Activated CD4-positive, CD25-positive, alpha-beta regulatory T cell (primary cell): Measurements from ENCODE around the gene CYP27B1.
"Not testable (repeated sequence)": the region's sequence is repeated elsewhere in the genome, so short reads cannot be mapped to it uniquely, and the experiment has no call there.

Experiments used
- DNase-seq, 4 experiments: peaks; one replicate each; lab custom pipeline; 2025; lab: John Stamatoyannopoulos, UW

CYP27B1 gene

DNA sequence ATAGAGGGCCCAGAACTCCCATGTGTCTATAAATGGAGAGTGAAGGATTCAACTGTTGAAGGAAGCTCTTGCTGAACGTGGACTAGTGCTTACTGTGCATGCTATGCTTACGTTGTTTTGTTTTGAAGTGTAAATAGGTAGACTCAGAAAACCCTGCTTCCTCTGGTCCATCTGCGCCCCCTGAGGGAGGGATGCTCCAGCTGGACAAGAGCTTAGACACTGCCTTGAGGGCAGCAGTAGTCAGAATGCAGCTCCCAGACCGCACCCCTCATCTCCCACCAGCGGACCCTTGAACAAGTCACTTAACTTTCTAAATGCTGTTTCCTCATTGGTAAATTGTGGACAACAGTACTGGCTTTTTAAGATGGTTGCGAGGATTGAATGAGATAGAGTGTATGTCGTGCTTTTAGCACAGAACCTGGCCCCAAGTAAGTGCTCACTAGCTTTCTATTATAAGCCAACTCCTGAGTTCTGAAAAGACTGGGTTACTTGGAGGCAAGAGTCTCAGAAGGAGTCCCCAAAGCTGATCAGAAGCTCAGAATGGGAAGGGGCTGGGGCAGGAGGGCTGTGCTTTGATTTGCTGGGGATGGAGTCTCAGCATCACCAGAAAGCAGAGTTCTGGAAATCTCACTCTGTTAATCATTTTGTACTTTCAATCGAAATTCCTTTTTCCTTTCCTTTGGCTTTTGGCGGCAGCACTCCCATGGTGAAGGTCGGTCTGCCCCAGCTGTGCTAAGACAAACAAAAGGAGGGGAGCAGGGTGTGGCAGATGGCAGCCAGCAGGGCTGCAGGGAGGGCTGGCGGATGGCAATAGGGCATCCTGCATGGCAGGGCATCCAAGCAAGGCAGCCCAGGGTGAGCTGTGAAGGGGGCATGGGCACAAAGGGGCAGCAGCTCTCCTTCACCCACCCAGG lies 43.9 kb downstream of the CYP27B1 start:
- no peak for DNase-seq

DNA sequence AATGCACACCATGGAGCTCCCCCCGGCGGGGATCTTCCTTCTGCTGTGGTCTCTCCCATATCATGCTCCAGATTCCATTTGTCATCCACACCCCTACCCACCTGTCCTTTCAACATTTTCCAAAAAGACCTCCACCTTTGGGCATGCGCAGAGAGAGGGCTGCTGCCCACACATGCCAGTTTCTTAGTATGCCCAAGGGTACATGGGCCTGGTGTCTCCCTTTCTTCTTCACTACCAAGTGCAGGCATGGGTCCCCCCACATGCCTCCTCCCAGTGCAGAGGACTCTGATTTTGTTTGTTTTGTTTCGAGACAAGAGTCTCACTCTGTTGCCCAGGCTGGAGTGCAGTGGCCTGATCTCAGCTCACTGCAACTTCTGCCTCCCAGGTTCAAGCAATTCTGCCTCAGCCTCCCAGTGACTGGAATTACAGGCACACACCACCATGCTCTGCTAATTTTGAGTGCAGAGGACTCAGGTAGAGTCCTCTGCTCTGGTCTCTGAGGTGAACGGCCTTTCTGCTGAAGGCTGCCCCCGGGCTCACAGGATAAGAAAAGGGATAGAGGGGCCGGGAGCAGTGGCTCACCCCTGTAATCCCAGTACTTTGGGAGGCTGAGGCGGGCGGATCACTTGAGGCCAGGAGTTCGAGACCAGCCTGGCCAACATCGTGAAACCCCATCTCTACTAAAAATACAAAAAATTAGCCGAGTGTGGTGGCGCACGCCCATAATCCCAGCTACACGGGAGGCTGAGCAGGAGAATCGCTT lies 44.9 kb downstream of the CYP27B1 start:
- not testable (repeated sequence) for DNase-seq

DNA sequence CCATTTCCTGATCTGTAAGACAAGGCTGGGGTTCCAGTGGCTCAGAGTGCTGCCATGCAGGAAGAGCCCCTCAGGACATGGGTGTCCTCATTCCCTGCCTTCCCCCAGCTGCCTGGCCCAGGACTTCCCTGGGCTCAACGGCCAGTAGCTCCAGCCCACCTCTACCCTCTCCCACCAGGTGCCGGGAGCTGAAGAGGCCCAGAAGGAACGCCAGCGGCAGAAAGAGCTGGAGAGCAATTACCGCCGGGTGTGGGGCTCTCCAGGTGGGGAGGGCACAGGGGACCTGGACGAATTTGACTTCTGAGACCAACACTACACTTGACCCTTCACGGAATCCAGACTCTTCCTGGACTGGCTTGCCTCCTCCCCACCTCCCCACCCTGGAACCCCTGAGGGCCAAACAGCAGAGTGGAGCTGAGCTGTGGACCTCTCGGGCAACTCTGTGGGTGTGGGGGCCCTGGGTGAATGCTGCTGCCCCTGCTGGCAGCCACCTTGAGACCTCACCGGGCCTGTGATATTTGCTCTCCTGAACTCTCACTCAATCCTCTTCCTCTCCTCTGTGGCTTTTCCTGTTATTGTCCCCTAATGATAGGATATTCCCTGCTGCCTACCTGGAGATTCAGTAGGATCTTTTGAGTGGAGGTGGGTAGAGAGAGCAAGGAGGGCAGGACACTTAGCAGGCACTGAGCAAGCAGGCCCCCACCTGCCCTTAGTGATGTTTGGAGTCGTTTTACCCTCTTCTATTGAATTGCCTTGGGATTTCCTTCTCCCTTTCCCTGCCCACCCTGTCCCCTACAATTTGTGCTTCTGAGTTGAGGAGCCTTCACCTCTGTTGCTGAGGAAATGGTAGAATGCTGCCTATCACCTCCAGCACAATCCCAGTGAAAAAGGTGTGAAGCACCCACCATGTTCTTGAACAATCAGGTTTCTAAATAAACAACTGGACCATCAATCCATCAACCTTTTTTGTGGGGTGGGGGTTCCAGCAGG lies 46.0 kb downstream of the CYP27B1 start:
- DNase-seq = no peak

DNA sequence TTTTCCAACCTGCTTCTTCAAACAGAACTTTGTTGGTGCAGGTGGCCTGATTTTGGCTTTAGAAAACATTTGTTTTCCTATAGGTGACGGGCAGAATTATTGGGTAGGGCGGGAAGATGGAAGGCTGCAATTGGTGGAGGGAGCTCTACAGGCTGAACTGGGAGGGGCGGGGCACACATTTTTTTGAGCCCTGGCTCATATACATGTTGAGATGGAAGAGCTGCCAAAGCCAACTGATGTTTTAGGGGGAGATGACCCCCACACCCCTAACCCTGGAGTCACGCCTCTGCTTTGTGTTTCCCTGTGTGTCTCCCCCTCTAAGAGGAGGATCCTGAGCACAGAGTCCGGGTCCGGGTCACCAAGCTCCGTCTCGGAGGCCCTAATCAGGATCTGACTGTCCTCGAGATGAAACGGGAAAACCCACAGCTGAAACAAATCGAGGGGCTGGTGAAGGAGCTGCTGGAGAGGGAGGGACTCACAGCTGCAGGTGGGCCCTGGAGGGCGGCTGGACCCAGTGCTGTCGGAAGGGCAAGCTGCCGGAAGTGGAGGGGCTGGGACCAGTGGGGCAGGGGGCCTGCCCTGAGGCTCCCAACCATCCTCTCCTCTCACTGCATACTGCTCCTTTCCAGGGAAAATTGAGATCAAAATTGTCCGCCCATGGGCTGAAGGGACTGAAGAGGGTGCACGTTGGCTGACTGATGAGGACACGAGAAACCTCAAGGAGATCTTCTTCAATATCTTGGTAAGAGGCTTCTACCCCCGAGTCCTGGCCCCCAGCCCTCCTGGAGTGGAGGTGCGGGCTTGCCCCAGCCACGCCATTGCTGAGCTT lies 46.9 kb downstream of the CYP27B1 start:
- DNase-seq = no peak

DNA sequence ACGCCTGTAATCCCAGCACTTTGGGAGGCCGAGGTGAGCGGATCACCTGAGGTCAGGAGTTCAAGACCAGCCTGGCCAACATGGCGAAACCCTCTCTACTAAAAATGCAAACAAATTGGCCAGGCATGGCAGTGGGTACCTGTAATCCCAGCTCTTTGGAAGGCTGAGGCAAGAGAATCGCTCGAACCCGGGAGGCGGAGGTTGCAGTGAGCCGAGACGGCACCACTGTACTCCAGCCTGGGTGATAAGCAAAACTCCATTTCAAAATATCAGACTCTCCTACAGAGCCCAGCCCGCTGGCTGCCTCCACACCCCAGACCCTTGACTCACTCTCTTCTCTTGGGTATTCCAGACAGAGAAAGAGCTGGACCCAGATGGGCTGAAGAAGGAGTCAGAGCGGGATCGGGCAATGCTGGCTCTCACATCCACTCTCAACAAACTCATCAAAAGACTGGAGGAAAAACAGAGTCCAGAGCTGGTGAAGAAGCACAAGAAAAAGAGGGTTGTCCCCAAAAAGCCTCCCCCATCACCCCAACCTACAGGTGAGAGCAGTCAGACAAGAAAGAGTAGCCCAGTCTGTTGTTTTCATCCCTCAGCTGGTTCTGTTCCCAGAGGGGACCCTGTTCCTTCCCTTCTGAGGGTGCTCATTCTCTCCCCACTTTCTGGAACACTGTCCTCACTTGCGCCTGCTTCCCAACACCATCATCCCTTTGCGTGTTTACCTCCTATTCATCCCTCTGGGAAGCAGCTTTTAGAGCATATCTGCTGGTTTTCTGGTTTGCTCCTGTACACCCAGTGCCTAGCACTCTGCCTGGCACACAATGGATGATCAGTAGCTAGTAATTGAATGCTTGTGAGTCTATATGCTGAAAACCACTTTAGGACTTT lies 48.0 kb downstream of the CYP27B1 start:
- no peak for DNase-seq

DNA sequence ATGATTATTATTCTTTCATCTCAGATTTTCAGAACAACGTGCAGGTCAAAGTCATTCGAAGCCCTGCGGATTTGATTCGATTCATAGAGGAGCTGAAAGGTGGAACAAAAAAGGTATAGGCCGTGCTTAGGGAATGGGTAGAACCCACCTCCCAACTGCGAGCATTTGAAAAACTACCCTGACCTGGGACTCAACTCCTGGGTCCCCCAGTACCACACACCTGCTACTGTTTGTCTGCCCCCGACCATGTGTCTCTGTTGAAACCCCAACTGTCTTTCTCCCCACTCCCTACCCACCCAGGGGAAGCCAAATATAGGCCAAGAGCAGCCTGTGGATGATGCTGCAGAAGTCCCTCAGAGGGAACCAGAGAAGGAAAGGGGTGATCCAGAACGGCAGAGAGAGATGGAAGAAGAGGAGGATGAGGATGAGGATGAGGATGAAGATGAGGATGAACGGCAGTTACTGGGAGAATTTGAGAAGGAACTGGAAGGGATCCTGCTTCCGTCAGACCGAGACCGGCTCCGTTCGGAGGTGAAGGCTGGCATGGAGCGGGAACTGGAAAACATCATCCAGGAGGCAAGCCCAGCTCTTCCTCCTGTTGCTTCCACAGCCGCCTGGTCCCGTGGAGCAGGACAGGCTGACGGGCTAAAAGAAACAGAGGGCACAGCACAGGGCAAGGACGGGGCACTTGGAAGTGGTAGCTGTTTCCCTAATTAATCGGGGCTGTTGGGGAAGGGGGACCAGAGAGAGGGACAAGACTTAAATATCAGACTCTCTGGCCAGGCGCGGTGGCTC lies 48.8 kb downstream of the CYP27B1 start:
- DNase-seq = no peak

DNA sequence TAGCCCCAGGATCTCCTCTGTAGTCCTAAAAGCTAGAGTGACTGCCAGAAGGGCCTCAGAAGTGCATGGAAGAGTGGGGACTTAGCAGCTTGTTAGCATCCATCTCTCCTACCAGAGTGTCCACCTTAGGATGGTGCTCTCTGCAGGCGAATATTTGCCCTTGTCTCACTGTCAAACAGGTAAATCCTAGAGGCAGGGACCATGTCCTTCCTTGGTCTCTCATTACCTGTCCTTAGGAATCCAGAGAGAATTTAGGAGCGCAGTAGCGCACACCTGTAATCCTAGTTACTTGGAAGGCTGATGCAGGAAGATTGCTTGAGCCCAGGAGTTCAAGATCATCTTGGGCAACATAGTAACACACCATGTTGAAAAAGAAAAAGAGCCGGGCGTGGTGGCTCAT lies 49.7 kb downstream of the CYP27B1 start:
- no peak for DNase-seq

DNA sequence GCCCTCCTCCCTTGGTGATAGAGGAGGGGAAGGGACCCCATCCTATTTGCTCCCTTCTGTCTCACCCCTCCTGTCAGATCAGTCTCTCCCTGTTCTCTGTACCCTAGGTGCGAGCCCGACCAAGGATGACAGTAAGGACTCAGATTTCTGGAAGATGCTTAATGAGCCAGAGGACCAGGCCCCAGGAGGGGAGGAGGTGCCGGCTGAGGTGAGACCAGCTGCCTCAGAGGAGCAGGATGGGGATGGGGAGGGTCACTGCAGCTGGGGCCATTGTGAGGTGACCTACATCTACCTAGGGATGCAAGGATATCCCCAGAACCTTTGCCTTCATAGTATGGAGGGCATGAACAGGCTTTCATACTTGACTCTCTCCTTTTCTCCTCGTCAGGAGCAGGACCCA lies 50.6 kb downstream of the CYP27B1 start:
- no peak for DNase-seq

DNA sequence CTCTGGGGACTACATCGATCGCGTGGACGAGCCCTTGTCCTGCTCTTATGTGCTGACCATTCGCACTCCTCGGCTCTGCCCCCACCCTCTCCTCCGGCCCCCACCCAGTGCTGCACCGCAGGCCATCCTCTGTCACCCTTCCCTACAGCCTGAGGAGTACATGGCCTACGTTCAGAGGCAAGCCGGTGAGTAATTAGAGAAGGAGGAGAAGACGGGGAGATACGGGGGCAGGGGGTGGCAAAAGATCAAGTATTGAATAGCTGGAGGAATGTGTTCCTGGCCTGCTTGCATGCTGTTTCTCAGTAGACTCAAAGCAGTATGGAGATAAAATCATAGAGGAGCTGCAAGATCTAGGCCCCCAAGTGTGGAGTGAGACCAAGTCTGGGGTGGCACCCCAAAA lies 51.1 kb downstream of the CYP27B1 start:
- DNase-seq = no peak

DNA sequence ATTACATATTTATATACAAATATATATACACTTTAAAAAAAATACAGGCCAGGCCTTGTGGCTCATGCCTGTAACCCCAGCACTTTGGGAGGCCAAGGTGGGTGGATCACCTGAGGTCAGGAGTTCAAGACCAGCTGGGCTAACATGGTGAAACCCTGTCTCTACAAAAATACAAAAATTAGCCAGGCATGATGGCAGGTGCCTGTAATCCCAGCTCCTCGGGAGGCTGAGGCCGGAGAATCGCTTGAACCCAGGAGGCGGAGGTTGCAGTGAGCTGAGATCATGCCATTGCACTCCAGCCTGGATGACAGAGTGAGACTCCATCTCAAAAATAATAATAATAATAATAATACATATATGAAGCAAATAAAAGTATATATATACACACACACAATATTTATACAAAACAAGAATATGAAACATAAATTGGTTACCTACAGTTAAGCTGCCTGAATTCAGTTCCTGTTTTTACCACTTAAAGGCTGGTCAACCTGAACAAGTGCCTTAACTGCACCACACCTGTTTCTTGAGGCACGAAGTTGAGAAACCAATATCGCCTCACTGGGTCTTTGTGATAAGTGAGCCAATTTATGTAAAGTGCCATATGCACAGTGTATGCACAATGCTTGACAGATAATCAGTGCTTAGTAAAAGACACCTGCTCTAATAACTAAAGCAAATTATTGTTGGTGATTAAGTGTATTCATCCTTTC lies 51.7 kb downstream of the CYP27B1 start:
- not testable (repeated sequence) for DNase-seq

DNA sequence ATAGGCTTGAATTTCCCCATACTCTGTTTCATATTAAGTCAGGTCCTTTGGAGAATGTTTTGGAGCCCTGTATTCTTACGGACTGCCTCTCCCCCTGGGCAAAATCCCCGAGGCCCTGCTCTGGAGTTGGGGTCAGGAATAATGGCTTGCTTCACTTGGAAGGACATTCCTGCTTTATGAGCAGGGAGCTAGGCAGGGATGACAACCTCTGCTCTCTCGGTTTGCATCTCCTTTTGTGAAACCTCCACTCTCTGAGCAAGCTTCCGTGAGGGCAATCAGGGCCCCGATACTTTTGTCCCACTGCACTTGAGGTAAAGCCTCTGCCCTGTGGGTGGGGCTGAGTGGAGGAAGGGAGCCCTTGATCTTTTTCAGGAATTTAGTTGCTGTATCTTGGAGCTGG lies 53.7 kb downstream of the CYP27B1 start:
- no peak for DNase-seq

DNA sequence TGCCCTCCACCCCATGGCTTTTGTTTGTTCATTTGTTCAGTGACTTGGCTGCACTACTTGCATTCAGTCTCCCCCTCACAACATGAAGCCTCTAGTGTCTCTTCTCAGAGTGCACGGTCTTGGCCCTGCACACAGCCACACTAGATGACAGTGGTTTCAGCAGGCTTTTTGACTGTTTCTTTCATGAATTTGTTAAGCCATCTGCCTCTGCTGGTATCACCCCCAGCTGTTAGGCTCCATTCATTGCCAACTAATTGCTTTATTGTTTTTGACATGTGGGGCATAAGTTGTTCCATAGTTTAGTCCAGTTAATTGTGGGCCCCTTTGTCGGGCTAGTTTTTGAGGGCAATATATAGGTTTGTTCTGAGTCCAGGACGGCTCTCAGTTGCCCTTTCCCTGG lies 54.2 kb downstream of the CYP27B1 start:
- DNase-seq = no peak
